ENCODE measurements around the gene SBF2. TPM values are rescaled to one million over a fixed set of nuclear protein-coding genes. Genes with fewer than 3 reads are reported as not detected.

SBF2 gene
- total and polyA plus RNA-seq, 9 of the 15 experiments (the other 6 are each of a cell fraction or from before 2014, with no cell fraction given), result 0.80 to 9.5 (median 5.0) TPM

DNA sequence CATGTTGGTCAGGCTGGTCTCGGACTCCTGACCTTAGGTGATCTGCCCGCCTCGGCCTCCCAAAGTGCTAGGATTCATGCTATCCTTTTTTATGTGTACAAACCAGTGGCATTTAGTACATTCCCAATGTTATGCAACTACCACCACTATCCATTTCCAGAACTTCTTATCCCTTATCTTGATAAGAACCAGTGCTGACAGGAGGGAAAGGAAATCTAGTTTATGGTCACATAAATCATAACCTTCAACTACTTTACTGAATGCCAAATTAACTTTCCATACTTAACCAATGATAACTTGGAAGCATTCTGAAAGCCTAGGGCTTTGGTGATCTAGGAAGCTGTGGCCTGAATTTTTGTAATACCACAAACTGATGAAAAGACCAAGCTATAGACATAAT is 459.7 kb downstream of the SBF2 start:
- POLR2A ChIA-PET, result interaction anchor here (0.9 to 1.0 kb wide), 2 partner anchors 16 to 17 kb away, joined by 4 to 5 read pairs; no protein-coding TSS in a partner anchor
- no TSS peak for BruUV-seq (replicated peaks)
- no peak for FAIRE-seq

More for the DNA sequence above, 459.7 kb downstream of the SBF2 start:
- DNase-seq (ENCODE audit: extremely low read depth in 1 of 4, low spot score in 3 of 4), result no peak
- Histone ChIP-seq H4K20me1 (replicated peaks; ENCODE audit: control insufficient read depth, insufficient read depth, low read length) (no peaks in the 10 kb centered on the region), H3K4me3 (no peak overlapping the region), H3K9me3 (replicated peaks; ENCODE audit: control insufficient read depth, insufficient read depth, low read depth, low read length) (no peaks in the 10 kb centered on the region), H3K4me2 (ENCODE audit: insufficient read depth, low read length) (no peak overlapping the region), H3K9me1 (ENCODE audit: control insufficient read depth, insufficient read depth, low read length) (no peaks in the 10 kb centered on the region), H3K27ac (ENCODE audit: extremely low read depth, low read depth, low read length) (no peak overlapping the region), H3K36me3 (ENCODE audit: control insufficient read depth, insufficient read depth, low read length) (no peaks in the 10 kb centered on the region), H3K79me2 (ENCODE audit: control insufficient read depth, insufficient read depth, low read length) (no peaks in the 10 kb centered on the region), H3K4me1 (replicated peaks in 1 of 2; ENCODE audit: control insufficient read depth in 2 of 2, insufficient read depth in 2 of 2, low read length in 2 of 2) (no peaks in the 10 kb centered on the region), H3K27me3 (ENCODE audit: control insufficient read depth in 2 of 2, insufficient read depth in 2 of 2, low read length in 2 of 2) (no peaks in the 10 kb centered on the region), H3K9ac (ENCODE audit: insufficient read depth in 1 of 2, low read depth in 2 of 2, low read length in 2 of 2) (no peak overlapping the region), H2AFZ (ENCODE audit: low read depth, low read length) (no peak overlapping the region)
- intact Hi-C loops (cut with micrococcal nuclease) (no loop called here), in situ Hi-C loops (cut with MboI) (no loop called here)
- WGBS (ENCODE audit: insufficient coverage, low coverage, missing lambda C conversion rate), result 45% methylated on average over 3 of the region's 3 CpGs
- no peak for ATAC-seq
- CTCF ChIA-PET (ENCODE audit: low intra/inter-chr PET ratio), result no interaction called here
- TF ChIP-seq ILK (tag; IDR thresholded peaks at IDR 0.05; ENCODE audit: borderline replicate concordance, low read depth), result no peak
- TF ChIP-seq EGR1 (conservative IDR thresholded peaks at IDR 0.05), result no peak
- TF ChIP-seq MEIS2 (IDR thresholded peaks at IDR 0.05; ENCODE audit: partially characterized antibody), result peak; percentile 87
- TF ChIP-seq, protein P1, sequence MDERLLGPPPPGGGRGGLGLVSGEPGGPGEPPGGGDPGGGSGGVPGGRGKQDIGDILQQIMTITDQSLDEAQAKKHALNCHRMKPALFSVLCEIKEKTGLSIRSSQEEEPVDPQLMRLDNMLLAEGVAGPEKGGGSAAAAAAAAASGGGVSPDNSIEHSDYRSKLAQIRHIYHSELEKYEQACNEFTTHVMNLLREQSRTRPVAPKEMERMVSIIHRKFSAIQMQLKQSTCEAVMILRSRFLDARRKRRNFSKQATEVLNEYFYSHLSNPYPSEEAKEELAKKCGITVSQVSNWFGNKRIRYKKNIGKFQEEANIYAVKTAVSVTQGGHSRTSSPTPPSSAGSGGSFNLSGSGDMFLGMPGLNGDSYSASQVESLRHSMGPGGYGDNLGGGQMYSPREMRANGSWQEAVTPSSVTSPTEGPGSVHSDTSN (CRISPR knock-in tag; IDR thresholded peaks at IDR 0.05; ENCODE audit: low read depth), result no peak
- TF ChIP-seq, protein P1 (tag; conservative IDR thresholded peaks at IDR 0.05; ENCODE audit: low read depth), result peak; percentile 86
